ENCODE measurements around the gene MAN2A1. TPM values are rescaled to one million over a fixed set of nuclear protein-coding genes. Genes with fewer than 3 reads are reported as not detected.
A peak's percentile ranks its signal among the peaks of the same experiment; 100 is the strongest.

The MAN2A1 gene
- total and polyA plus RNA-seq, 2 experiments from 2014 or later: 20.8 to 54.6 TPM

DNA sequence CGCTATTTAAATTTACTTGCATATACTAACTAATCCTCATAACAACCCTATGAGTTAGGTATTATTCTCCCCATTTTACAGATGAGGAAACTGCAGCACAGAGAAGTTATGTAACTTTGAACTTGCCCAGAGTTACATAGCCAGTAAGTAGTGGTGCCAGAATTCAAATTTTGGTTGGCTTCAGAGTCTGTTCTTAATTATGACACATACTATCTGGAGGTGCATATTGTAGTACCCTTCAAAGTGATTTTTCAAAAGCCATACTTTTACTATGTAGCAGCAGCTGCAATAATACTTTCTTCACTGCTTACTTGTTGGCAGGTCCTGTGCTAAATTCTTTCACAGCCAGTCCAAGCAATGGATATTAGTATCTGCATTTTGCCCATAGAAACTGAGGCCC lies 16.4 kb downstream of the MAN2A1 start:
- WGBS, 2 experiments (ENCODE audit: low coverage in 1 of 2, low lambda C conversion rate in 2 of 2, missing lambda C conversion rate in 2 of 2): 97 to 100% methylated on average over 1 of the region's 1 CpG
- H4K20me1 ChIP-seq (ENCODE audit: insufficient read depth): no peaks in the 10 kb centered on the region

DNA sequence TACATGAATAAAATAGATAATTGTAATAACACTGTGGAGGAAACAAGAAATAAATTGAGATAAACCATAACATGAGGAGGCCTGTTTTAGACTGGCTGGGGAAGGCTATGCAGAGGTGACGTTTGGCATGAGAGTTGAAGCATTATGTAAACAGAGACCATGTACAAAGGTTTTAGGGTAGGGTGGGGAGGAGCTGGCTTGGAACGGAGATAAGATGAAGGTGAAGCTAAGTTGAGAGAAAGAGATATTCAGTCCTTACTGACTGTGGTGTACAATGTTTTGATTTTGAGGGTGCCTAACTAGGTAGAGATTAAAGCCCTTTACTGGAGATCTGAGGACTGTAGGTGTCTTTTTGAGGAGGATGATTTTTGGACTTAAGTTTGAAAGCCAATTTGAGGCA lies 17.8 kb downstream of the MAN2A1 start:
- Histone ChIP-seq H3K4me1 (ENCODE audit: insufficient read depth) (peaks cover 8% of the 10 kb centered on the region; the same call in 1 of the 2 replicates), H3K9me3 (ENCODE audit: low read depth) (no peaks in the 10 kb centered on the region), H2AFZ (no peak overlapping the region), H3K9ac (no peak overlapping the region), H3K4me2 (ENCODE audit: unreplicated experiment) (no peak overlapping the region), H4K20me1 (ENCODE audit: insufficient read depth) (no peaks in the 10 kb centered on the region), H3K9me2 (ENCODE audit: insufficient read depth) (no peaks in the 10 kb centered on the region), H3K27me3 (replicated peaks; ENCODE audit: insufficient read depth) (no peaks in the 10 kb centered on the region), H3K36me3 (ENCODE audit: low read depth) (no peaks in the 10 kb centered on the region), H3K79me2 (ENCODE audit: insufficient read depth) (peaks cover 100% of the 10 kb centered on the region), H3K4me3 (no peak overlapping the region), H3K27ac (no peak overlapping the region), H3F3A (ENCODE audit: insufficient read depth) (no peaks in the 10 kb centered on the region)
- TF ChIP-seq EZH2 (IDR thresholded peaks at IDR 0.05; ENCODE audit: insufficient read depth, poor library complexity, severe bottlenecking) (no peak), EZH2phosphoT487 (IDR thresholded peaks at IDR 0.05; ENCODE audit: insufficient read depth, low read depth) (no peak)
- WGBS, 2 experiments (ENCODE audit: low coverage in 1 of 2, low lambda C conversion rate in 2 of 2, missing lambda C conversion rate in 2 of 2): 66 to 75% methylated on average over 2 of the region's 2 CpGs
- DNase-seq: no peak
- in situ Hi-C loops (cut with MboI): no loop called here

More for the DNA sequence above, 16.4 kb downstream of the MAN2A1 start:
- in situ Hi-C loops (cut with MboI): no loop called here
- no peak overlapping the region for H2AFZ ChIP-seq
- TF ChIP-seq EZH2 (IDR thresholded peaks at IDR 0.05; ENCODE audit: insufficient read depth, poor library complexity, severe bottlenecking) (no peak), EZH2phosphoT487 (IDR thresholded peaks at IDR 0.05; ENCODE audit: insufficient read depth, low read depth) (no peak)
- no peaks in the 10 kb centered on the region for H3K9me2 ChIP-seq (ENCODE audit: insufficient read depth)
- no peaks in the 10 kb centered on the region for H3K27me3 ChIP-seq (replicated peaks; ENCODE audit: insufficient read depth)
- H3F3A ChIP-seq (ENCODE audit: insufficient read depth): no peaks in the 10 kb centered on the region
- H3K27ac ChIP-seq: no peak overlapping the region
- no peak overlapping the region for H3K4me2 ChIP-seq (ENCODE audit: unreplicated experiment)
- no peak overlapping the region for H3K4me3 ChIP-seq
- no peaks in the 10 kb centered on the region for H3K9me3 ChIP-seq (ENCODE audit: low read depth)
- peaks cover 17% of the 10 kb centered on the region; the same call in 1 of the 2 replicates for H3K4me1 ChIP-seq (ENCODE audit: insufficient read depth)
- DNase-seq: peak; percentile 9
- H3K79me2 ChIP-seq (ENCODE audit: insufficient read depth): peaks cover 100% of the 10 kb centered on the region
- no peaks in the 10 kb centered on the region for H3K36me3 ChIP-seq (ENCODE audit: low read depth)
- no peak overlapping the region for H3K9ac ChIP-seq

DNA sequence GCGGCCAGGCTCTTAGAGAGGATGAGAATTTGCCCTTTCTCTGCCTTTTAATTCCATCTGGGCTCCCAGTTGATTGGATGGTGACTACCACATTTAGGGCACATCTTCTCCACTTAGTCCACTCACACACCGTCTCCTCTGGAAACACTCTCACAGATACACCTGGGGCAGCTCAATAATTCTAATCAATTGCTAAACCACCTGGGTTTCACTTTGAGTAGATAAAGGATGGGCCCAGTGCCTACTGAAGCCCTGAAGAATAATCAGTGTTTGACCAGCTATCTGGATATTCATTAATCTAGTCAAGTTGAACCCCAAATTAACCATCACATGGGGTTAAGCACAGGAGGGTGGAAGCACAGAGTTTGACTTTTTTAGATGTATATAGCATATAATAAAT lies 19.1 kb downstream of the MAN2A1 start:
- H3F3A ChIP-seq (ENCODE audit: insufficient read depth): no peaks in the 10 kb centered on the region
- WGBS, 2 experiments (ENCODE audit: low coverage in 1 of 2, low lambda C conversion rate in 2 of 2, missing lambda C conversion rate in 2 of 2): 100% methylated on average over 2 of the region's 2 CpGs
- H3K79me2 ChIP-seq (ENCODE audit: insufficient read depth): peaks cover 100% of the 10 kb centered on the region
- DNase-seq: no peak
- no peak for TF ChIP-seq EZH2 (IDR thresholded peaks at IDR 0.05; ENCODE audit: insufficient read depth, poor library complexity, severe bottlenecking)
- no peak for TF ChIP-seq EZH2phosphoT487 (IDR thresholded peaks at IDR 0.05; ENCODE audit: insufficient read depth, low read depth)
- H3K4me1 ChIP-seq (ENCODE audit: insufficient read depth): peaks cover 15% of the 10 kb centered on the region
- H4K20me1 ChIP-seq (ENCODE audit: insufficient read depth): no peaks in the 10 kb centered on the region
- H3K4me3 ChIP-seq: no peak overlapping the region
- H2AFZ ChIP-seq: no peak overlapping the region
- no peaks in the 10 kb centered on the region for H3K9me3 ChIP-seq (ENCODE audit: low read depth)
- H3K9me2 ChIP-seq (ENCODE audit: insufficient read depth): no peaks in the 10 kb centered on the region
- in situ Hi-C loops (cut with MboI): no loop called here
- H3K9ac ChIP-seq: no peak overlapping the region
- H3K4me2 ChIP-seq (ENCODE audit: unreplicated experiment): no peak overlapping the region
- H3K27ac ChIP-seq: no peak overlapping the region
- no peaks in the 10 kb centered on the region for H3K27me3 ChIP-seq (replicated peaks; ENCODE audit: insufficient read depth)
- H3K36me3 ChIP-seq (ENCODE audit: low read depth): no peaks in the 10 kb centered on the region

DNA sequence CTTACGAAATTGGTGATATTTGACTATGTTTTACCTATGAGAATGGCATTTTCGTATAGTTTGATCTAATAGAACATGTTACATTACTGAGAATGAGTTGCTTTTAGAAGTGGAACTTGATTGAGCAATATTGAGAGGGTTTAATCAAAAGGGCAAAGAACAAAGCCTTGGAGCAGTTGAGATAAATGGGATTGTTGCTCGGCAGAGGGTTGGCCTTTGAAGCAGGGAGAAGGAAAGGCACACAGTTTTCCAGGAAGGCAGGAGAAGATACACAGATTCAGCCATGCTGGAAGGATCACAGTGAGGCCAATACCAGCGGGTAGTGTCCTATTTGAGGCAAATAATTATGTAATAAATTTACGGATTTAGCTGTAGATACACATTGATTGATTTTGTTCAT lies 19.5 kb downstream of the MAN2A1 start:
- in situ Hi-C loops (cut with MboI): no loop called here
- Histone ChIP-seq H3K79me2 (ENCODE audit: insufficient read depth) (peaks cover 99% of the 10 kb centered on the region), H3F3A (ENCODE audit: insufficient read depth) (no peaks in the 10 kb centered on the region), H3K4me2 (ENCODE audit: unreplicated experiment) (no peak overlapping the region), H3K9me2 (ENCODE audit: insufficient read depth) (no peaks in the 10 kb centered on the region), H3K27ac (no peak overlapping the region), H3K4me3 (no peak overlapping the region), H3K9ac (no peak overlapping the region), H2AFZ (no peak overlapping the region), H3K9me3 (ENCODE audit: low read depth) (no peaks in the 10 kb centered on the region), H4K20me1 (ENCODE audit: insufficient read depth) (no peaks in the 10 kb centered on the region), H3K36me3 (ENCODE audit: low read depth) (no peaks in the 10 kb centered on the region), H3K4me1 (ENCODE audit: insufficient read depth) (peaks cover 13% of the 10 kb centered on the region), H3K27me3 (replicated peaks; ENCODE audit: insufficient read depth) (no peaks in the 10 kb centered on the region)
- WGBS, 2 experiments (ENCODE audit: low coverage in 1 of 2, low lambda C conversion rate in 2 of 2, missing lambda C conversion rate in 2 of 2): 94 to 95% methylated on average over 5 of the region's 5 CpGs
- no peak for DNase-seq
- TF ChIP-seq EZH2 (IDR thresholded peaks at IDR 0.05; ENCODE audit: insufficient read depth, poor library complexity, severe bottlenecking) (no peak), EZH2phosphoT487 (IDR thresholded peaks at IDR 0.05; ENCODE audit: insufficient read depth, low read depth) (no peak)

DNA sequence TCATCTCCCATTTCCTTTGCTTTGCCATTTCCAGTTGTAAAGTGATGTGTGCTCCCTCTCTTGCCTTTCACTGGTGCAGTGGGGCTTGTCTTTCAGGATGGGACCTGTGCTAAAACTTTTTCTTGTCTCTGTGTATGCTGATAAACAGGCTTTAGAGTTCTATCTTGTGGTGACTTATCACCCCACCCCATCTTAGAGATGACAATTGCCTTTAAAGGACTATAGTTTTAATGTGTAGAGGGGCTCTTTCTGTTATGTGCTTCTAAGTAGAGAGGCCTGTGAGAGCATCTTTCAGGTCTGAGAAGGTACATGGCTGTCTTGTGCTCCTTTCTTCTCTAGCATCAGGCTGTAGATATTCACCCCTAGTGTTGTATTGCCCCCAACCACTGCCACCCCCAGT lies 21.9 kb downstream of the MAN2A1 start:
- Histone ChIP-seq H3K36me3 (ENCODE audit: low read depth) (peaks cover 10% of the 10 kb centered on the region), H3K27me3 (replicated peaks; ENCODE audit: insufficient read depth) (no peaks in the 10 kb centered on the region), H3K27ac (no peak overlapping the region), H3K4me2 (ENCODE audit: unreplicated experiment) (no peak overlapping the region), H3K9me3 (ENCODE audit: low read depth) (no peaks in the 10 kb centered on the region), H3K4me1 (ENCODE audit: insufficient read depth) (peaks cover 9% of the 10 kb centered on the region; the same call in 1 of the 2 replicates), H4K20me1 (ENCODE audit: insufficient read depth) (no peaks in the 10 kb centered on the region), H3K79me2 (ENCODE audit: insufficient read depth) (peaks cover 89% of the 10 kb centered on the region), H3K9me2 (ENCODE audit: insufficient read depth) (no peaks in the 10 kb centered on the region), H3F3A (ENCODE audit: insufficient read depth) (no peaks in the 10 kb centered on the region), H2AFZ (no peak overlapping the region), H3K9ac (no peak overlapping the region), H3K4me3 (no peak overlapping the region)
- DNase-seq: no peak
- TF ChIP-seq EZH2phosphoT487 (IDR thresholded peaks at IDR 0.05; ENCODE audit: insufficient read depth, low read depth) (no peak), EZH2 (IDR thresholded peaks at IDR 0.05; ENCODE audit: insufficient read depth, poor library complexity, severe bottlenecking) (no peak)
- in situ Hi-C loops (cut with MboI): no loop called here
